K562 (cell line): ENCODE measurements around the gene COMMD1. TPM values are rescaled to one million over a fixed set of nuclear protein-coding genes. Genes with fewer than 3 reads are reported as not detected.

Experiments
- ATAC-seq: fragments of 200-7000 bp; cut with Tn5 transposase; 3 replicates; pipeline ENCODE4 v1.9.1; 2020; ENCODE audit warnings: moderate library complexity
- BruUV-seq: library from RNA; stranded (reverse); fragments of 400-500 nt; replicated peaks from 2 replicates; lab custom pipeline; 2021; lab: Mats Ljungman, UMichigan
- CTCF ChIA-PET: fragments of 300-600 bp; formaldehyde crosslinking; extraction: SDS; loops from one replicate; lab custom pipeline; 2021; ENCODE audit warnings: low intra/inter-chr PET ratio; lab: Yijun Ruan, JAX
- POLR2A ChIA-PET: fragments of 300-600, 350-650 bp; sonication (Branson Sonifier 250); formaldehyde crosslinking; extraction: SDS; loops from one replicate; lab custom pipeline; 2021; ENCODE audit warnings: antibody characterized with exemption, inconsistent platforms; lab: Yijun Ruan, JAX
- DNase-seq, 4 experiments: peaks; one replicate each; pipeline versions ENCODE4 v3.0.0 to v3.0.0-alpha.2; 2011 to 2018; ENCODE audit warnings: low spot score in 3 of 4, mixed read lengths in 3 of 4; ENCODE audit errors: extremely low read depth in 1 of 4
- FAIRE-seq: peaks from 2 replicates; lab custom pipeline; 2011; peaks lifted over from hg19 to GRCh38; lab: Jason Lieb, UNC
- H2AFZ ChIP-seq: 2 replicates; pipeline ENCODE4 v1.6.0; 2011; ENCODE audit warnings: low read depth, low read length, control low read depth, inconsistent platforms
- H3K27ac ChIP-seq: fragments of 200-600 bp; 3 replicates; pipeline ENCODE4 v1.8.0; 2011; ENCODE audit warnings: low read depth, mild to moderate bottlenecking, control low read depth, inconsistent platforms, low read length, moderate library complexity, mixed read lengths; ENCODE audit errors: extremely low read depth
- H3K27me3 ChIP-seq, 2 experiments: fragments of 300-600 bp in 1 of 2; 2 replicates in 1 of 2; 3 replicates in 1 of 2; pipeline versions ENCODE4 v1.6.0 to v1.8.0; 2011; ENCODE audit warnings: inconsistent platforms in 2 of 2, low read length in 2 of 2, mild to moderate bottlenecking in 1 of 2, mixed read lengths in 1 of 2, moderate library complexity in 1 of 2; ENCODE audit not compliant: control insufficient read depth in 2 of 2, insufficient read depth in 2 of 2
- H3K36me3 ChIP-seq: fragments of 300-600 bp; 3 replicates; pipeline ENCODE4 v1.8.0; 2011; ENCODE audit warnings: mild to moderate bottlenecking, low read length, inconsistent platforms; ENCODE audit not compliant: control insufficient read depth, insufficient read depth
- H3K4me1 ChIP-seq, 2 experiments: fragments of 200-600 bp in 1 of 2; replicated peaks in 1 of 2; 2 replicates in 1 of 2; 3 replicates in 1 of 2; pipeline versions ENCODE4 v1.5.1 to v1.8.0; 2011; ENCODE audit warnings: inconsistent platforms in 2 of 2, low read length in 2 of 2, mild to moderate bottlenecking in 1 of 2, mixed read lengths in 1 of 2, moderate library complexity in 1 of 2; ENCODE audit not compliant: control insufficient read depth in 2 of 2, insufficient read depth in 2 of 2
- H3K4me2 ChIP-seq: 2 replicates; pipeline ENCODE4 v1.6.1; 2011; ENCODE audit warnings: low read length, control low read depth, inconsistent platforms, mixed read lengths; ENCODE audit not compliant: insufficient read depth
- H3K4me3 ChIP-seq: fragments of 200-600 bp; sonication (generic), shearing (Covaris generic); 2 replicates; pipeline ENCODE4 v1.5.1; 2016; ENCODE audit warnings: control low read depth, inconsistent platforms
- H3K79me2 ChIP-seq: fragments of 200-600 bp; 3 replicates; pipeline ENCODE4 v1.8.0; 2011; ENCODE audit warnings: low read length, inconsistent platforms; ENCODE audit not compliant: control insufficient read depth, insufficient read depth
- H3K9ac ChIP-seq, 2 experiments: 2 replicates each; pipeline versions ENCODE4 v1.6.0 to v1.6.1; 2011; ENCODE audit warnings: low read depth in 2 of 2, low read length in 2 of 2, control low read depth in 1 of 2, inconsistent platforms in 1 of 2, mild to moderate bottlenecking in 1 of 2, mixed read lengths in 1 of 2; ENCODE audit not compliant: insufficient read depth in 1 of 2
- H3K9me1 ChIP-seq: one replicate; pipeline ENCODE4 v1.6.0; 2011; ENCODE audit warnings: inconsistent platforms, mild to moderate bottlenecking, low read length, moderate library complexity; ENCODE audit not compliant: control insufficient read depth, insufficient read depth
- H3K9me3 ChIP-seq: replicated peaks from 2 replicates; pipeline ENCODE4 v1.5.1; 2011; ENCODE audit warnings: low read depth, low read length, inconsistent platforms; ENCODE audit not compliant: control insufficient read depth, insufficient read depth
- H4K20me1 ChIP-seq: replicated peaks from 2 replicates; pipeline ENCODE4 v1.6.1; 2011; ENCODE audit warnings: low read length, inconsistent platforms, mixed read lengths; ENCODE audit not compliant: control insufficient read depth, insufficient read depth
- ZFP1 ChIP-seq: fragments of 450-650 bp; formaldehyde crosslinking; IDR thresholded peaks from 2 replicates; pipeline ENCODE4 v1.4.0; 2020; ENCODE audit warnings: mild to moderate bottlenecking, mixed read lengths
- WGBS: fragments of 100-300 bp; shearing (Covaris generic); methylation state at CpG from one replicate; pipeline ENCODE4 v1.1.6; 2016; ENCODE audit warnings: low coverage, mixed read lengths; ENCODE audit not compliant: insufficient coverage; ENCODE audit errors: missing lambda C conversion rate; 5-methylcytosine and 5-hydroxymethylcytosine counted together
- in situ Hi-C: fragments of 300-500 bp; cut with MboI; formaldehyde crosslinking; loops from 4 replicates; pipeline ENCODE4 v1.15.0; 2018; ENCODE audit warnings: inconsistent platforms, mixed read lengths
- intact Hi-C: fragments of 100-400 bp; cut with micrococcal nuclease; formaldehyde crosslinking; loops from 2 replicates; pipeline ENCODE4 v1.14.2; 2022
- polyA plus RNA-seq, 8 experiments: library from polyadenylated mRNA; depleted of rRNA in 4 of 8; stranded (reverse) in 5 of 8; unstranded in 3 of 8; fragments of >200 nt; fragmentation: Nextera tagmentation in 2 of 8; fragmentation: Illumina TruSeq in 1 of 8; extraction: Ambion mirVana in 2 of 8; extraction: Trizol in 1 of 8; gene quantifications; 2 replicates each; pipeline versions ENCODE4 v1.2.1 to v1.2.3, GENCODE V29; 2011 to 2014; ENCODE audit warnings: inconsistent platforms in 1 of 8, missing spikeins in 1 of 8
- total RNA-seq, 7 experiments: library from RNA; depleted of rRNA in 6 of 7; stranded (reverse); fragments of >200 nt in 6 of 7; fragmentation: Illumina TruSeq in 2 of 7; extraction: Trizol in 2 of 7; gene quantifications; 2 replicates each; pipeline versions ENCODE4 v1.2.1 to v1.2.3, GENCODE V29; 2011 to 2021; ENCODE audit warnings: low replicate concordance in 1 of 7
- TF ChIP-seq, protein P1 (sequence below), 3 experiments: IDR thresholded peaks in 2 of 3; conservative IDR thresholded peaks in 1 of 3; 2 replicates each; pipeline ENCODE4 v1.5.1; 2011 to 2012; ENCODE audit warnings: low read length in 3 of 3, mild to moderate bottlenecking in 3 of 3, control low read depth in 2 of 3, improper control_type of control experiment in 1 of 3, inconsistent platforms in 1 of 3, low read depth in 1 of 3, mixed read lengths in 1 of 3, moderate library complexity in 1 of 3; ENCODE audit not compliant: insufficient read depth in 2 of 3

Gene COMMD1
- total and polyA plus RNA-seq, 9 of the 15 experiments (the other 6 are each of a cell fraction or from before 2014, with no cell fraction given) = 14.4 to 77.0 (median 21.4) TPM

DNA sequence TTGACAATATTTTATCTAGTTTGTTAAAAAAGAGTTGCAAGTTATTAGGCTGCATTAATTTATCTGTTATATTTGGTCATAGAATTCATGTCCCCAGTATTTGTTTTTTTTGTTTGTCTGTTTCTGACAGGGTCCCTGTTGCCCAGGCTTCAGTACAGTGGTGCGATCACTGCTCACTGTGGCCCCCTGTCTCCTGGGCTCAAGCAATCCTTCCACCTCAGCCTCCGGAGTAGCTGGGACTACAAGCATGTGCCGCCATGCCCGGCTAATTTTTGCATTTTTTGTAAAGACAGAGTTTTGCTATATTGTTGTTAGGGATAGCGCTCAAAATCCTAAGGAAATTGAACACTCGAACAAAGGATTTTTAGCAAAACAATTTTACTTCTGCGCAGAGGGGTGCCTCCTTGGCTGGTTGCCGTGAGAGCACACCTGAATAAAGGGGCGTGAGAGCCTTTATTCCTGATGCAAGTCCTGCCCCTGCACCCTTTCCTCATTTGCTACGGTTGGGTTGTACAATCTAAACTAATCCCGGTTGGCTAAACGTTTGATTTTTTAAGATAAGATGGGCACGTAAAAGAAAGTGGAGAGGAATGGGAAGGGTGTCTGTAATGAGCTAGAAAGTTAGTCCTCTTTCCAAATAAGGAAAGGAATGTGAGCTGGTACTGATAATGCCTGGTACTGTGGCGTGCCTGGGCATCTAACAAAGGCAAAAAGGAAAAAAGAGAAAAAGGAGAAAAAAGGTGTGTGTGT is 65.5 kb downstream of the COMMD1 start:
- H3K27me3 ChIP-seq = no peaks in the 10 kb centered on the region
- intact Hi-C loops (loop anchor here (5.0 kb wide), 1 partner anchor 49 kb away; no protein-coding TSS in a partner anchor), in situ Hi-C loops (no loop called here)
- DNase-seq = peak in 1 of 4 experiments; percentile 17
- peak; percentile 69 for FAIRE-seq
- CTCF ChIA-PET = no interaction called here
- no peak overlapping the region for H3K9ac ChIP-seq
- peak; percentile 77 for ATAC-seq
- no TSS peak for BruUV-seq
- WGBS = 37% methylated on average over 13 of the region's 14 CpGs
- H3K27ac ChIP-seq = no peak overlapping the region
- H3K4me1 ChIP-seq = no peaks in the 10 kb centered on the region
- no peaks in the 10 kb centered on the region for H3K79me2 ChIP-seq
- H2AFZ ChIP-seq = no peak overlapping the region
- no peaks in the 10 kb centered on the region for H4K20me1 ChIP-seq
- H3K4me2 ChIP-seq = no peak overlapping the region
- H3K9me3 ChIP-seq = no peaks in the 10 kb centered on the region
- POLR2A ChIA-PET = interaction anchor here (0.8 to 1.0 kb wide), 2 partner anchors 13 to 343 kb away, joined by 3 read pairs; no protein-coding TSS in a partner anchor
- H3K4me3 ChIP-seq = no peak overlapping the region
- TF ChIP-seq ZFP1 = no peak
- TF ChIP-seq, protein P1, sequence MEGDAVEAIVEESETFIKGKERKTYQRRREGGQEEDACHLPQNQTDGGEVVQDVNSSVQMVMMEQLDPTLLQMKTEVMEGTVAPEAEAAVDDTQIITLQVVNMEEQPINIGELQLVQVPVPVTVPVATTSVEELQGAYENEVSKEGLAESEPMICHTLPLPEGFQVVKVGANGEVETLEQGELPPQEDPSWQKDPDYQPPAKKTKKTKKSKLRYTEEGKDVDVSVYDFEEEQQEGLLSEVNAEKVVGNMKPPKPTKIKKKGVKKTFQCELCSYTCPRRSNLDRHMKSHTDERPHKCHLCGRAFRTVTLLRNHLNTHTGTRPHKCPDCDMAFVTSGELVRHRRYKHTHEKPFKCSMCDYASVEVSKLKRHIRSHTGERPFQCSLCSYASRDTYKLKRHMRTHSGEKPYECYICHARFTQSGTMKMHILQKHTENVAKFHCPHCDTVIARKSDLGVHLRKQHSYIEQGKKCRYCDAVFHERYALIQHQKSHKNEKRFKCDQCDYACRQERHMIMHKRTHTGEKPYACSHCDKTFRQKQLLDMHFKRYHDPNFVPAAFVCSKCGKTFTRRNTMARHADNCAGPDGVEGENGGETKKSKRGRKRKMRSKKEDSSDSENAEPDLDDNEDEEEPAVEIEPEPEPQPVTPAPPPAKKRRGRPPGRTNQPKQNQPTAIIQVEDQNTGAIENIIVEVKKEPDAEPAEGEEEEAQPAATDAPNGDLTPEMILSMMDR (IDR thresholded peaks at IDR 0.05 in 2 of 3, conservative IDR thresholded peaks at IDR 0.05 in 1 of 3; ENCODE audit: insufficient read depth in 2 of 3, low read depth in 1 of 3, low read length in 3 of 3) = peak; percentile 17 to 35 (median 27); a peak in 2 of 6 replicates
- no peaks in the 10 kb centered on the region for H3K9me1 ChIP-seq
- H3K36me3 ChIP-seq = no peaks in the 10 kb centered on the region
